K562 (cell line): Measurements from ENCODE around the gene DERL3. TPM values are rescaled to one million over a fixed set of nuclear protein-coding genes. Genes with fewer than 3 reads are reported as not detected.

Experiments used
- ATAC-seq: fragments of 200-7000 bp; cut with Tn5 transposase; 3 replicates; pipeline ENCODE4 v1.9.1; 2020; ENCODE audit warnings: moderate library complexity
- BruUV-seq: library from RNA; stranded (reverse); fragments of 400-500 nt; replicated peaks from 2 replicates; lab custom pipeline; 2021; lab: Mats Ljungman, UMichigan
- CTCF ChIA-PET: fragments of 300-600 bp; formaldehyde crosslinking; extraction: SDS; loops from one replicate; lab custom pipeline; 2021; ENCODE audit warnings: low intra/inter-chr PET ratio; lab: Yijun Ruan, JAX
- POLR2A ChIA-PET: fragments of 300-600, 350-650 bp; sonication (Branson Sonifier 250); formaldehyde crosslinking; extraction: SDS; loops from one replicate; lab custom pipeline; 2021; ENCODE audit warnings: antibody characterized with exemption, inconsistent platforms; lab: Yijun Ruan, JAX
- DNase-seq, 4 experiments: peaks; one replicate each; pipeline versions ENCODE4 v3.0.0 to v3.0.0-alpha.2; 2011 to 2018; ENCODE audit warnings: low spot score in 3 of 4, mixed read lengths in 3 of 4; ENCODE audit errors: extremely low read depth in 1 of 4
- FAIRE-seq: peaks from 2 replicates; lab custom pipeline; 2011; peaks lifted over from hg19 to GRCh38; lab: Jason Lieb, UNC
- H2AFZ ChIP-seq: 2 replicates; pipeline ENCODE4 v1.6.0; 2011; ENCODE audit warnings: low read depth, low read length, control low read depth, inconsistent platforms
- H3K27ac ChIP-seq: fragments of 200-600 bp; 3 replicates; pipeline ENCODE4 v1.8.0; 2011; ENCODE audit warnings: low read depth, mild to moderate bottlenecking, control low read depth, inconsistent platforms, low read length, moderate library complexity, mixed read lengths; ENCODE audit errors: extremely low read depth
- H3K27me3 ChIP-seq, 2 experiments: fragments of 300-600 bp in 1 of 2; 2 replicates in 1 of 2; 3 replicates in 1 of 2; pipeline versions ENCODE4 v1.6.0 to v1.8.0; 2011; ENCODE audit warnings: inconsistent platforms in 2 of 2, low read length in 2 of 2, mild to moderate bottlenecking in 1 of 2, mixed read lengths in 1 of 2, moderate library complexity in 1 of 2; ENCODE audit not compliant: control insufficient read depth in 2 of 2, insufficient read depth in 2 of 2
- H3K36me3 ChIP-seq: fragments of 300-600 bp; 3 replicates; pipeline ENCODE4 v1.8.0; 2011; ENCODE audit warnings: mild to moderate bottlenecking, low read length, inconsistent platforms; ENCODE audit not compliant: control insufficient read depth, insufficient read depth
- H3K4me1 ChIP-seq, 2 experiments: fragments of 200-600 bp in 1 of 2; replicated peaks in 1 of 2; 2 replicates in 1 of 2; 3 replicates in 1 of 2; pipeline versions ENCODE4 v1.5.1 to v1.8.0; 2011; ENCODE audit warnings: inconsistent platforms in 2 of 2, low read length in 2 of 2, mild to moderate bottlenecking in 1 of 2, mixed read lengths in 1 of 2, moderate library complexity in 1 of 2; ENCODE audit not compliant: control insufficient read depth in 2 of 2, insufficient read depth in 2 of 2
- H3K4me2 ChIP-seq: 2 replicates; pipeline ENCODE4 v1.6.1; 2011; ENCODE audit warnings: low read length, control low read depth, inconsistent platforms, mixed read lengths; ENCODE audit not compliant: insufficient read depth
- H3K4me3 ChIP-seq: fragments of 200-600 bp; sonication (generic), shearing (Covaris generic); 2 replicates; pipeline ENCODE4 v1.5.1; 2016; ENCODE audit warnings: control low read depth, inconsistent platforms
- H3K79me2 ChIP-seq: fragments of 200-600 bp; 3 replicates; pipeline ENCODE4 v1.8.0; 2011; ENCODE audit warnings: low read length, inconsistent platforms; ENCODE audit not compliant: control insufficient read depth, insufficient read depth
- H3K9ac ChIP-seq, 2 experiments: 2 replicates each; pipeline versions ENCODE4 v1.6.0 to v1.6.1; 2011; ENCODE audit warnings: low read depth in 2 of 2, low read length in 2 of 2, control low read depth in 1 of 2, inconsistent platforms in 1 of 2, mild to moderate bottlenecking in 1 of 2, mixed read lengths in 1 of 2; ENCODE audit not compliant: insufficient read depth in 1 of 2
- H3K9me1 ChIP-seq: one replicate; pipeline ENCODE4 v1.6.0; 2011; ENCODE audit warnings: inconsistent platforms, mild to moderate bottlenecking, low read length, moderate library complexity; ENCODE audit not compliant: control insufficient read depth, insufficient read depth
- H3K9me3 ChIP-seq: replicated peaks from 2 replicates; pipeline ENCODE4 v1.5.1; 2011; ENCODE audit warnings: low read depth, low read length, inconsistent platforms; ENCODE audit not compliant: control insufficient read depth, insufficient read depth
- H4K20me1 ChIP-seq: replicated peaks from 2 replicates; pipeline ENCODE4 v1.6.1; 2011; ENCODE audit warnings: low read length, inconsistent platforms, mixed read lengths; ENCODE audit not compliant: control insufficient read depth, insufficient read depth
- ARHGAP35 ChIP-seq: fragments of 450-650 bp; IDR thresholded peaks from 2 replicates; pipeline ENCODE4 v1.6.1; 2018; ENCODE audit not compliant: partially characterized antibody
- BCL6 ChIP-seq: fragments of 250-450 bp; sonication (Bioruptor Pico); IDR thresholded peaks from 2 replicates; pipeline ENCODE4 v1.4.0; 2020
- BRF1 ChIP-seq: IDR thresholded peaks from 3 replicates; pipeline ENCODE4 v1.6.1; 2011; ENCODE audit warnings: borderline replicate concordance, mild to moderate bottlenecking; ENCODE audit not compliant: insufficient read length; ENCODE audit errors: extremely low read depth
- HNRNPLL ChIP-seq: fragments of 200-400 bp; formaldehyde crosslinking; IDR thresholded peaks from 2 replicates; pipeline ENCODE4 v1.6.1; 2017; ENCODE audit warnings: low read length, low read depth, mild to moderate bottlenecking; ENCODE audit not compliant: poor library complexity, severe bottlenecking
- MCM5 ChIP-seq: fragments of 450-650 bp; IDR thresholded peaks from 2 replicates; pipeline ENCODE4 v1.6.1; 2016; ENCODE audit warnings: low read depth
- PRPF4 ChIP-seq: fragments of 200-400 bp; formaldehyde crosslinking; IDR thresholded peaks from one replicate; pipeline ENCODE4 v1.6.1; 2017; ENCODE audit warnings: low read length, low read depth, mild to moderate bottlenecking; ENCODE audit not compliant: insufficient read depth, poor library complexity, severe bottlenecking
- WGBS: fragments of 100-300 bp; shearing (Covaris generic); methylation state at CpG from one replicate; pipeline ENCODE4 v1.1.6; 2016; ENCODE audit warnings: low coverage, mixed read lengths; ENCODE audit not compliant: insufficient coverage; ENCODE audit errors: missing lambda C conversion rate; 5-methylcytosine and 5-hydroxymethylcytosine counted together
- in situ Hi-C: fragments of 300-500 bp; cut with MboI; formaldehyde crosslinking; loops from 4 replicates; pipeline ENCODE4 v1.15.0; 2018; ENCODE audit warnings: inconsistent platforms, mixed read lengths
- intact Hi-C: fragments of 100-400 bp; cut with micrococcal nuclease; formaldehyde crosslinking; loops from 2 replicates; pipeline ENCODE4 v1.14.2; 2022
- polyA plus RNA-seq, 8 experiments: library from polyadenylated mRNA; depleted of rRNA in 4 of 8; stranded (reverse) in 5 of 8; unstranded in 3 of 8; fragments of >200 nt; fragmentation: Nextera tagmentation in 2 of 8; fragmentation: Illumina TruSeq in 1 of 8; extraction: Ambion mirVana in 2 of 8; extraction: Trizol in 1 of 8; gene quantifications; 2 replicates each; pipeline versions ENCODE4 v1.2.1 to v1.2.3, GENCODE V29; 2011 to 2014; ENCODE audit warnings: inconsistent platforms in 1 of 8, missing spikeins in 1 of 8
- total RNA-seq, 7 experiments: library from RNA; depleted of rRNA in 6 of 7; stranded (reverse); fragments of >200 nt in 6 of 7; fragmentation: Illumina TruSeq in 2 of 7; extraction: Trizol in 2 of 7; gene quantifications; 2 replicates each; pipeline versions ENCODE4 v1.2.1 to v1.2.3, GENCODE V29; 2011 to 2021; ENCODE audit warnings: low replicate concordance in 1 of 7

The DERL3 gene
- total and polyA plus RNA-seq, 9 of the 15 experiments (the other 6 are each of a cell fraction or from before 2014, with no cell fraction given) = 1.3 to 12.4 (median 4.8) TPM

GRCh38 chr22:23833911-23834317 is 4.9 kb downstream of the DERL3 start:
- H3K4me1 ChIP-seq = peaks cover 0 to 34% of the 10 kb centered on the region in 2 experiments; a peak in 3 of 5 replicates
- H4K20me1 ChIP-seq = no peaks in the 10 kb centered on the region; the same call in 1 of the 2 replicates
- H3K9me3 ChIP-seq = no peaks in the 10 kb centered on the region
- no TSS peak for BruUV-seq
- no peak overlapping the region for H3K27ac ChIP-seq
- no peak for ATAC-seq
- no peaks in the 10 kb centered on the region for H3K79me2 ChIP-seq
- CTCF ChIA-PET = no interaction called here
- H3K27me3 ChIP-seq = no peaks in the 10 kb centered on the region
- POLR2A ChIA-PET = interaction anchor here (0.9 kb wide), 1 partner anchor 20 kb away, joined by 3 read pairs; no protein-coding TSS in a partner anchor
- intact Hi-C loops = no loop called here
- no peak for FAIRE-seq
- TF ChIP-seq ARHGAP35 (no peak), HNRNPLL (no peak), BRF1 (no peak), MCM5 (no peak), PRPF4 (no peak), BCL6 (CRISPR knock-in tag) (no peak)
- TF ChIP-seq, all 486 proteins: peak for 0
- Histone ChIP-seq H3K4me2 (no peak overlapping the region), H3K9me1 (no peaks in the 10 kb centered on the region), H2AFZ (no peak overlapping the region), H3K4me3 (no peak overlapping the region), H3K36me3 (peaks cover 52% of the 10 kb centered on the region; the same call in 2 of the 3 replicates), H3K9ac (no peak overlapping the region)
- WGBS = 80% methylated on average over 8 of the region's 13 CpGs
- in situ Hi-C loops = no loop called here
- no peak for DNase-seq
